Measurements from ENCODE around the gene PLK2. TPM values are rescaled to one million over a fixed set of nuclear protein-coding genes. Genes with fewer than 3 reads are reported as not detected.

Gene PLK2
- total RNA-seq, 2 experiments from 2014 or later = 2.3 to 4.1 TPM

DNA sequence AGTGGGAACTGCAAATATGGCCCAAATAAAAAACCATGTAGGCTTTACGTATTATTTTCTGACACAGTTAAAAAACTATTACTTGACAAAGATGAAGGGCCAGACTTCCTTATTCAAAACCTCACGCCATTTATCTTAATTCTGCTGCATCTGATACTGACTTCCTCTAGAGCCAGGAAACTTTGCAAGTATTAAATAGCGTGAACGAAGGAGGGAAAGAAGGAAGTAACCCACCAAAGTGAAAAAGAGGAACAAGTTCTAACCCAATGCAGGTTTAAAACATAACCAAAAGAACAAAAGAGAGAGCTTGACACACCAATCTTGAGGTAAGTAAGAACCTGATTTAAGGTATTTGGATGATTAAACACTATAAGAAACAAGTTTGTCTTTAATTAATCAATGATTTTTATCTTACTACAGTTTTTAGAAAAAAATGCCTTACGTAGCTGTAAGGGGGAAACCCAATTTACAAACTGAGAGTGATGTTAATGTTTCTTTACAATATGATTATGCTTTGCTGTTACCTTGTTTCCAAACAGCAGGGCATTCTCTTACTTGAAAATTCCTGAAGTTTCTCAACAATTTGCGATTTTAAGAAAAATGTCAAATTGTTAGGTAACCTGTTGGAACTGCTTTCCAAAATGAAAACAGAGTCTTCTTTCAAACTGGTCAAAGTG lies 31.5 kb upstream of the PLK2 start, which contains the start of gene GAPT:
TSS of gene GAPT (plus strand) at position 220 of the 677 bp plus-strand sequence. CDS start 3,102 bp downstream, outside the sequence.
- H3K9me3 Mint-ChIP-seq = no peaks in the 10 kb centered on the region
- H3K36me3 Mint-ChIP-seq = no peaks in the 10 kb centered on the region
- H3K27ac Mint-ChIP-seq = peak within 1 kb of the TSS; percentile 26
- DNase-seq = no peak
- H3K4me1 Mint-ChIP-seq = no peaks in the 10 kb centered on the region
- peaks cover 13% of the 10 kb centered on the region for H3K27me3 Mint-ChIP-seq
- H3K4me3 Mint-ChIP-seq = no peak within 1 kb of the TSS

DNA sequence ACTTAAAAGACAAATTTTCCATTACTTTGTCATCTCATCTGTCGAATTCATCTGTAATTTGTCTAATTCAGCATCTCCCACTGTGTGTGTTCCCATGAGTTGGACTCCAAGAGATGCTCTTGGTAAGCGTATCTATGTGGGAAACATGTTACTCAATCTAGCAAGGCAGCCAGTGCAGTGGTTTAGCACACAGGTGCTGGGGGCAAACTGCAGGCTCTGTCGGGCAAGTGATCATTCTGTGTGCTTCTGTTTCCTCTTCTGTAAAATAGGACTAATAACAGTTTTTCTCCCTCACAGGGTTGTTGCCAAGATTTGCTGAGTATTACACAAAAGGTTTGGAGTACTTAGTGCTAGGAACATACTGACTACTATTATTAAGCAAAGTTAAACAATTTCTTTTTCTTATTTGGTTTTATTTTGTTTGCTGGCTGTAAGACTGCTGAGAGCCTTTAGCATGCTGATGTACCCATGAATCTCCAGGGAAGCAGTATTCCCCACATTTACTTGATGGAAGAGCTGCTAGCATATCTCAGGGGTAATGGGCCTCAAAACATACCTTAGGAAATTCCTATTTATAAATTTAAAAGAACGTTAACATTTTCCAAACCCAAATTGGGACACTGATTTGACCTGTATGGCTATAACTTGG lies 30.6 kb upstream of the PLK2 start:
- no peaks in the 10 kb centered on the region for H3K36me3 Mint-ChIP-seq
- peaks cover 8% of the 10 kb centered on the region for H3K27me3 Mint-ChIP-seq
- H3K27ac Mint-ChIP-seq = no peak overlapping the region
- DNase-seq = no peak
- no peaks in the 10 kb centered on the region for H3K9me3 Mint-ChIP-seq
- H3K4me1 Mint-ChIP-seq = no peaks in the 10 kb centered on the region
- H3K4me3 Mint-ChIP-seq = no peak overlapping the region

DNA sequence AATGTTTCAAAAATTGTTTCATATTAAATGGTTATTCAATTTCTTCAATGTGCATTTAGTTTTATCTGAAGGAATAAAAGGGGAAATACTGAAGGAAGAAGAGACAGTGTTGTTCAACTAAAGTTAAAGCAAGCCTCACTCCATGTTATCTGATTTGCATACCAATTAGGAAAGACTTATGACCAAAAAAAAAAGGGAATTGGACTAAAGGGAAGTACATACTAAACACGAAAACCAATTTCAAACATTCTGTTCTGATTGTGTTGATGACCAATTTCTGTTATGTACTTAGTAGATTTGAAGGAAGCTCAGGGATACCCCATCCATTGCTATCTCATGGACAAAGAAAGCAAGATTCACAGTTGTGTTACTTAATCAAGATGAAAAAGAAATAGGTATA lies 26.4 kb upstream of the PLK2 start:
- Mint-ChIP-seq H3K4me3 (no peak overlapping the region), H3K27ac (no peak overlapping the region), H3K27me3 (peaks cover 7% of the 10 kb centered on the region), H3K36me3 (no peaks in the 10 kb centered on the region), H3K9me3 (no peaks in the 10 kb centered on the region), H3K4me1 (no peaks in the 10 kb centered on the region)
- DNase-seq = no peak

DNA sequence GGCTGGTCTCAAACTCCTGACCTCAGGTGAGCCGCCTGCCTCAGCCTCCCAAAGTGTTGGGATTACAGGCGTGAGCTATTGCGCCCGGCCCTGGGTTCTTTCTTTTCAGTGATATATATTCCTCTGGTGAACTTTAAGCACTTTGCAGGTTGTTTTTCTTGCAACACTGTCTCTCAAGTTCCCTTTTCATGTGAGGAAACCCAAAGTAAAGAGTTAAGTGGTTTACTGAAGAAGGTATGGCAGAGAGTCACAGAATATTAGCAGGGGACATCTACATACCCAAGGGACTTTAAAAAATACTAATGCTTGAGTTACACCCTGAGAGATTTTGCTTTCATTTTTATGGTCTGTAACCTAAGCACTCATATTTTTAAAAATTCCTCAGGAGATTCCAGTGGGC lies 24.6 kb upstream of the PLK2 start:
- H3K27ac Mint-ChIP-seq = no peak overlapping the region
- H3K36me3 Mint-ChIP-seq = no peaks in the 10 kb centered on the region
- no peak for DNase-seq
- no peak overlapping the region for H3K4me3 Mint-ChIP-seq
- H3K27me3 Mint-ChIP-seq = no peaks in the 10 kb centered on the region
- H3K4me1 Mint-ChIP-seq = no peaks in the 10 kb centered on the region
- no peaks in the 10 kb centered on the region for H3K9me3 Mint-ChIP-seq

DNA sequence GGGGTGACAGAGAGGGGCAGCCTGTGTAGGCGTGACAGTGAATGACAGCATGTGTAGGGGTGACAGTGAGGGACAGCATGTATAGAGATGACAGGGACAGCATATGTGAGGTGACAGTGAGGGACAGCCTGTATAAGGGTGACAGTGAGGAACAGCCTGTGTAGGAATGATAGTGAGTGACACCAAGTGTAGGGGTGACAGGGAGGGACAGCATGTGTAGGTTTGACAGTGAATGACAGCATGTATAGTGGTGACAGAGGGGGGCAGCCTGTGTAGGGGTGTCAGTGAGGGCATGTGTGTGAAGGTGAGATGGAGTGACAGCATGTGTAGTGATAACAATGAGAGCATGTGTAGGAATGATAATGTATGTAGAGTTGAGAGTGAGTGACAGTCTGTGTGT lies 22.6 kb upstream of the PLK2 start:
- Mint-ChIP-seq H3K27me3 (no peaks in the 10 kb centered on the region), H3K4me1 (no peaks in the 10 kb centered on the region), H3K9me3 (no peaks in the 10 kb centered on the region), H3K27ac (no peak overlapping the region), H3K4me3 (no peak overlapping the region), H3K36me3 (no peaks in the 10 kb centered on the region)
- DNase-seq = no peak

DNA sequence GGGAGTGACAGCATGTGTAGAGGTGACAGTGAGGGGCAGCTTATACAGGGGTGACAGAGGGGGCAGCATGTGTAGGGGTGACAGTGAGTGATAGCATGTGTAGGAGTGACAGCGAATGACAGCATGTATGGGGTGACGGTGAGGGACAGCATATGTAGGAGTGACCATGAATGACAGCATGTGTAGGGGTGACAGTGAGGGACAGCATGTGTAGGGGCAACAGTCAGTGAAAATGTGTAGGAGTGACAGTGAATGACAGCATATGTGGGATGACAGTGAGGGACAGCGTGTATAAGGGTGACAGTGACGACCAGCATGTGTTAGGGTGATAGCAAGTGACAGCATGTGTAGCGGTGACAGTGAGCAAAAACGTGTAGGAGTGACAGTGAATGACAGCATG lies 21.9 kb upstream of the PLK2 start:
- Mint-ChIP-seq H3K9me3 (no peaks in the 10 kb centered on the region), H3K27ac (no peak overlapping the region), H3K27me3 (no peaks in the 10 kb centered on the region), H3K4me1 (no peaks in the 10 kb centered on the region), H3K4me3 (no peak overlapping the region), H3K36me3 (no peaks in the 10 kb centered on the region)
- DNase-seq = no peak

DNA sequence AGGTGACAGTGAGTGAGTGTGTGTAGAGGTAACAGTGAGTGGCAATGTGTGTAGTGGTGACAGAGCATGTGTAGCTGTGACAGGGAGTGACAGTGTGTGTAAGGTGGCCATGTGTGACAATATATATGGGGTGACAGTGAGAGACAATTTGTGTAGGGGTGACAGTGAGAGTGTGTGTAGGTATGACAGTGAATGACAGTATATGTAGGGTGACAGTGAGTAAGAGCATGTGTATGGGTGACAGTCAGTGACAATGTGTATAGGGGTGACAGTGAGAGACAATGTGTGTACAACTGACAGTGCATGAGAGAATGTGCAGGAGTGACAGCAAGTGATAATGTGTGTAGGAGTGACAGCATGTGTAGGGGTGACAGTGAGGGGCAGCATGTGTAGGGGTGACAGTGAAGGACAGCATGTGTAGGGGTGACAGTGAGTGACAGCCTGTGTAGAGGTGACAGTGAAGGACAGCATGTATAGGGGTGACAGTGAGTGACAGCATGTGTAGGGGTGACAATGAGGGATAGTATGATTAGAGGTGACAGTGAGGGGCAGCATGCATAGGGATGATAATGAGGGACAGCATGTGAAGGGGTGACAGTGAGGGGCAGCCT lies 21.3 kb upstream of the PLK2 start:
- no peak overlapping the region for H3K4me3 Mint-ChIP-seq
- H3K27me3 Mint-ChIP-seq = no peaks in the 10 kb centered on the region

DNA sequence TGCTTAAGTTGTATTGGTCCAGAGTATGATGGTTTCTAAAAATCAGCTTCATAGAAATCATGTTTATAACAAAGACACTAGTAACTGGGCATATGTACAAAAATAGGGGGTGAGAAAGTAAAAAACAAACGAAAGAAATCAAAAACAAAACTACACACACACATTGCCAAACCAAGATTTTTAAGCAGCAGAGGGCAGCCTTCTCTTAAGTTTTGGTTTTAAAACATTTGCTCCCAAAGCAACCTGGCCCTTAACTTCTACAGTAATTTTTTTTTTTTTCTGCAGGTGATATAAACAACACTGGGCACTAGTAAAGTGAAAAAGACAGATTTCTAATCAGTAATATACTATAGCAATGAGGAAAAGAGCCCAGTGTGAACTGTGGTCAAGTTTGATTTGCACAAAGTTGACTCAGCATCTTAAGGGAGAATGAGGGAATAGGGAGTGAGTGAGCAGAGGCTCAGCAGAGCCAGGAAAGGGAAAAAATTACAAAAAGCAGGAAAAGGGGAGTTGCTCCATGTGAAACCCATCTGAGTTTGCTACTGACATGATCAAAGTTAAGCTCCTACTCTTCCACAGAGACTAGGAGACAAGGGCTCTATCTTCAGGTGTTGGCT lies 18.0 kb upstream of the PLK2 start:
- Mint-ChIP-seq H3K4me1 (no peaks in the 10 kb centered on the region), H3K4me3 (no peak overlapping the region), H3K27ac (no peak overlapping the region), H3K27me3 (peaks cover 7% of the 10 kb centered on the region), H3K36me3 (no peaks in the 10 kb centered on the region), H3K9me3 (peaks cover 4% of the 10 kb centered on the region)
- no peak for DNase-seq

More for the DNA sequence above, 21.3 kb upstream of the PLK2 start:
- no peaks in the 10 kb centered on the region for H3K4me1 Mint-ChIP-seq
- no peak overlapping the region for H3K27ac Mint-ChIP-seq
- H3K9me3 Mint-ChIP-seq = no peaks in the 10 kb centered on the region
- no peak for DNase-seq
- no peaks in the 10 kb centered on the region for H3K36me3 Mint-ChIP-seq

DNA sequence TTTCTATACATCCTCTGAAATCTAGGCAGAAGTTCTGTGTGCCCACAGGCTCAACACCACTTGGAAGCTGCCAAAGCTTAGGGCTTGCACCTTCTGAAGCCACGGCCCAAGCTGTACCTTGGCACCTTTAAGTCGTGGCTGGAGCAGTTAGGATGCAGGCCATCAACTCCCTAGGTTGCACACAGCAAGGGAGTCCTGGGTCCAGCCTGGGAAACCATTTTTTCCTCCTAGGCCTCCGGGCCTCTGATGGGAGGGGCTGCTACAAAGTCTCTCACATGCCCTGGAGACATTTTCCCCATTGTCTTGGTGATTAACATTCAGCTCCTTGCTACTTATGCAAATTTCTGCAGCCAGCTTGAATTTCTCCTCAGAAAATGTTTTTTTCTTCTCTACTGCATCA lies 15.5 kb upstream of the PLK2 start:
- no peak overlapping the region for H3K4me3 Mint-ChIP-seq
- no peak for DNase-seq
- no peak overlapping the region for H3K27ac Mint-ChIP-seq

DNA sequence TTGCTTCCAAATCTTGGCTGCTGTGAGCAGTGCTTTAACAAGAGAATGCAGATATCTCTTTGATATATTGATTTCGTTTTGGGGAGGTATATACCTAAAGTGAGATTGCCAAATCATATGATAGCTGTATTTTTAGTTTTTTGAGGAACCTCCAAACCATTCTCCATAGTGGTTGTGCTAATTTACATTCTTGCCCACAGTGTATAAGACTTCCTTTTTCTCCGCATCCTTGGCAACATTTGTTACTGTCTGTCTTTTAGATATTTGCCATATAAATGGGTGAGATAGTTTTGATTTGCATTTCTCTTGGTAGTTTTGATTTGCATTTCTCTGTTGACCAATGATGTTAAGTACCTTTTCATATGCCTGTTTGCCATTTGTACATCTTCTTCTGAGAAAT lies 10.0 kb upstream of the PLK2 start:
- H3K27ac Mint-ChIP-seq = no peak overlapping the region
- H3K27me3 Mint-ChIP-seq = peaks cover 11% of the 10 kb centered on the region
- H3K9me3 Mint-ChIP-seq = no peaks in the 10 kb centered on the region
- no peak overlapping the region for H3K4me3 Mint-ChIP-seq
- no peak for DNase-seq
- H3K4me1 Mint-ChIP-seq = peaks cover 5% of the 10 kb centered on the region
- H3K36me3 Mint-ChIP-seq = no peaks in the 10 kb centered on the region

More for the DNA sequence above, 15.5 kb upstream of the PLK2 start:
- Mint-ChIP-seq H3K36me3 (no peaks in the 10 kb centered on the region), H3K9me3 (peaks cover 4% of the 10 kb centered on the region), H3K4me1 (no peaks in the 10 kb centered on the region), H3K27me3 (peaks cover 11% of the 10 kb centered on the region)

DNA sequence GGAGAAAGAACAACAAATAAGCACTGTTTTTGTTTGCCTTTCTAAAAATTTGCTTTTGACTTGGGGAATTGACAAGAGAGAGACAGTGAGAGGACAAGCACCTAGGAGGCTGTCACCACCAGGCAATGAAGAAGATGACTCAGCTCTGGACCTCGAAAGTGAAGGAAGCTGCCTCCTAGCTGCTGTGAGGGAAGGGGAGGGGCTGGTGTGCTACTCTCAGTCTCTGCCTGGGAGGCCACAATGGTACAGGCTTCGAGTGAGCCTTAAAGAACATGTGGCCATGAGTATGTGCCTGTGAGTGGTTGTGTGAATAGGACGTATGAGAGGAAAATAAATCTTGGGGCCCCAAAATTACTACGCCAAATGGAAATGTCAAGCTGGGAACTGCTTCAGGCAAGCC lies 7.1 kb upstream of the PLK2 start:
- Mint-ChIP-seq H3K27ac (no peak overlapping the region), H3K9me3 (no peaks in the 10 kb centered on the region), H3K36me3 (no peaks in the 10 kb centered on the region), H3K4me1 (peaks cover 6% of the 10 kb centered on the region), H3K27me3 (peaks cover 7% of the 10 kb centered on the region), H3K4me3 (no peak overlapping the region)
- peak; percentile 21 for DNase-seq

DNA sequence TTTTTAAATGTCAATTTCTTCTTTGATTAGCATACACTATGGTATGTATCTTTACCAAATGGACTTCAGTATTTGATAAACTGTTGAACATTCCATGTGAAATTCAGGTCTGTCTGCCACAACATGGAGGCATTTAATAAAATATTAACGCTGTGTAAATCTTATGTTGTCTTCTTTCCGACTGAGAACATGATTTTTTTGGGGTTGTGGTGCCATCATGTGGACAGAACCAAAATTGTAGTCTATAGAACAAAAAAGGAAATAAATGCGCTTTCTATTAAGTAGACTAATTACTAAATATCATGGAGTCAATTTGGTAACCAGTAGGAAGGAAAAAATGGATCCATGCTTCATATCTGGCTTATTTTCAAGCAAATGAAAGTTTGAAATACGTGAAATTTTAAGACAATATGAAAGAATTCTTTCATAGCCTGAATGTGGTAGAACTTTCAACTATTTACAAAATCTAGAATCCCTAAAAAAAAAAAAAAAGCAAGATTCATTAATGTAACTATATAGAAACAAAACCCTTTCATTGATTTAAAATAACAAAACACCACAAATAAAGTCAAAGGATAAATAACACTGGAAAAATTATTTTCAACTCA lies 2.8 kb upstream of the PLK2 start:
- Mint-ChIP-seq H3K27me3 (peaks cover 9% of the 10 kb centered on the region), H3K4me1 (peaks cover 17% of the 10 kb centered on the region), H3K9me3 (no peaks in the 10 kb centered on the region), H3K36me3 (no peaks in the 10 kb centered on the region), H3K27ac (no peak overlapping the region), H3K4me3 (no peak overlapping the region)
- peak; percentile 11 for DNase-seq

DNA sequence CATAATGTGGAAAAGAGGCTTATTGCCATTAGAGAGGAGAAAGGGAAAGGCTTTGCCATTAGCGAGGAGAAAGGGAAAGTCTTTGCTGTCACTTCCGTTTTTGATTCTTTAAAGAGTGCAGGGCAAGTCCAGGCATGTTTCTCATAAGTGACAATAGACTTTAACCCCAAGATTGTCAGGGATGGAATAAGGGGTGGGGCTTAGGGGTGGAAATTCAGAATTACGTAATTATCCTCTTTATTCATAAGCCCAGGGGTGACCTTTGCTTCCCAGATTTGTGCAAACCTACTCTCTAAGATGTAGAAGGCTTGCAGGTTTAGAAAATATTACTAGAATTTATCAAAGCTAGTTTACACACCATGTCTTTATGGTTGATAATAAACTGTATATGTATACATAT lies 2.3 kb upstream of the PLK2 start:
- no peak overlapping the region for H3K27ac Mint-ChIP-seq
- DNase-seq = no peak
- H3K9me3 Mint-ChIP-seq = no peaks in the 10 kb centered on the region
- H3K27me3 Mint-ChIP-seq = peaks cover 9% of the 10 kb centered on the region
- H3K4me3 Mint-ChIP-seq = no peak overlapping the region
- H3K4me1 Mint-ChIP-seq = peaks cover 17% of the 10 kb centered on the region
- no peaks in the 10 kb centered on the region for H3K36me3 Mint-ChIP-seq

DNA sequence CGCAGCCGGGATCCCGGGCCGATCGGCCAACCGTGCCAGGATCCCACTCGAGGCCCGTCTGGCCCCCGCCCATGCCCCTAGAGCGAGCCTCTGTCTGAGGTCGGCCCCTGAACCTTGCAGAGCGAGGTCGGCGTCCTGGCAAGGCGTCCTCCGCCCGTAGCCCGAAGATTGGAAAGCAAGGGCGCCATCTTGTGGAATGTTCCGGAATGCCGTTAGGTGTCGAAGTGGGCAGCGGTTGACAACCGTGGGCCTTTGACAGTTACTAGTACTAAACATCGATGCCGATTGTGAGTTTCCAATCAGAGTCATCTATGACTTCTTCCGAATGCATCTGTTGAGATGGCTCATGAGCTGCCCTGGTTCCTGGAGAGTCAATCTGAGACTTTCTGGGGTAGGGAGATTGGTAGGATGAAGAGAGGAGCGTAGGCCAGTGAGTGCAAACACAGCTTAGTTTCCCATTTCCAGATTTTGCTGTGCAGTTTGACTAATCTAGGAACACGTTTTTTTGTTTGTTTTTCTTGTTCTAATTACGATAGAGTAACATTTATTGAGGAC lies 923 bp upstream of the PLK2 start:
- Mint-ChIP-seq H3K27ac (no peak overlapping the region), H3K4me3 (peak overlapping the region; percentile 73)

More for the DNA sequence above, 923 bp upstream of the PLK2 start:
- H3K4me1 Mint-ChIP-seq = peaks cover 12% of the 10 kb centered on the region
- H3K36me3 Mint-ChIP-seq = no peaks in the 10 kb centered on the region
- DNase-seq = peak; percentile 87
- peaks cover 6% of the 10 kb centered on the region for H3K27me3 Mint-ChIP-seq
- H3K9me3 Mint-ChIP-seq = no peaks in the 10 kb centered on the region

Data from activated naive CD8-positive, alpha-beta T cell treated with anti-CD3 and anti-CD28 coated beads for 36 hours (primary cell).